ENCODE measurements around the gene EPHB1.

The EPHB1 gene

DNA sequence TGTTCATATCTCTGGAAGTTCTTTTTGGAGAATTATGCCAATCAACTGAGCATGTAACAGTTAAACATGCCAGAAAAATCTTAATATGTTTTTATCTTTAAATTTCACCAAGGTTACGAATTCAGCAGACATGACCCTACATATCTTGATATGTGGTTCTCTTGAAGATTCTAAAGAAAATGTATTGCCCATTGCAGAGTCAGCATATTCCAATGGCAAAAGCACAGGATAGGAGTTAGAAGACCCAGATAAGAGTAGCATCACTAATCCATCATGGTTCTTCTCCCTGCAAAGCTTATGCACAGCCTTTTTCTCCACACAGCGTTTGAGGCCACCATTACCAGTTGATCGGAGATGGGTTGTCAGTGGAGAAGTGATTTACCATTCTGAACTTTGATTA lies 402.8 kb downstream of the EPHB1 start:
- H3K27ac ChIP-seq = no peak overlapping the region
- H3K27me3 ChIP-seq = no peaks in the 10 kb centered on the region
- no peaks in the 10 kb centered on the region for H3K9me3 ChIP-seq
- TF ChIP-seq, protein P1, sequence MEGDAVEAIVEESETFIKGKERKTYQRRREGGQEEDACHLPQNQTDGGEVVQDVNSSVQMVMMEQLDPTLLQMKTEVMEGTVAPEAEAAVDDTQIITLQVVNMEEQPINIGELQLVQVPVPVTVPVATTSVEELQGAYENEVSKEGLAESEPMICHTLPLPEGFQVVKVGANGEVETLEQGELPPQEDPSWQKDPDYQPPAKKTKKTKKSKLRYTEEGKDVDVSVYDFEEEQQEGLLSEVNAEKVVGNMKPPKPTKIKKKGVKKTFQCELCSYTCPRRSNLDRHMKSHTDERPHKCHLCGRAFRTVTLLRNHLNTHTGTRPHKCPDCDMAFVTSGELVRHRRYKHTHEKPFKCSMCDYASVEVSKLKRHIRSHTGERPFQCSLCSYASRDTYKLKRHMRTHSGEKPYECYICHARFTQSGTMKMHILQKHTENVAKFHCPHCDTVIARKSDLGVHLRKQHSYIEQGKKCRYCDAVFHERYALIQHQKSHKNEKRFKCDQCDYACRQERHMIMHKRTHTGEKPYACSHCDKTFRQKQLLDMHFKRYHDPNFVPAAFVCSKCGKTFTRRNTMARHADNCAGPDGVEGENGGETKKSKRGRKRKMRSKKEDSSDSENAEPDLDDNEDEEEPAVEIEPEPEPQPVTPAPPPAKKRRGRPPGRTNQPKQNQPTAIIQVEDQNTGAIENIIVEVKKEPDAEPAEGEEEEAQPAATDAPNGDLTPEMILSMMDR (IDR thresholded peaks at IDR 0.05) = no peak
- H3K4me3 ChIP-seq (ENCODE audit: low read depth in 1 of 2, low read length in 1 of 2) = no peak overlapping the region
- no peaks in the 10 kb centered on the region for H3K4me1 ChIP-seq (ENCODE audit: control insufficient read depth in 1 of 2, insufficient read depth in 1 of 2, low read depth in 1 of 2, low read length in 1 of 2)
- no peaks in the 10 kb centered on the region for H3K36me3 ChIP-seq

DNA sequence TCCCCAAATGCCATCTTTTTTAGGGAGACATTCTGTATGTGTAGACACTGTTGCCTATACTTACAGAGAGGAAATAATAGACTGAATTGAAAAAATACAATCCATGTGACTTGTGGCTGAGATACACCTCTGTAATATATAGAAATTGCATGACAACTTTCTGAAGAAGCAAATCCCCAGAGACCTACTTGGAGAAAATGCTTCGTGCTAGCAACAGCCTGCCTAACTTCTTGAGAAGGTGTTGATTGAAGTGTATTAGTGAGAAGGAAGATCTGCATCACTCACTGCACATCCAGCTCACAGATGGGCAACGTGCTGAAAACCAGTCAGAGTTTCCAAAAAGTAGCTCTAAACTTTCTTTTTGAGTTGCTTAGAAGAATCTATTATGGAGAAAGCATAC lies 404.1 kb downstream of the EPHB1 start:
- H3K27me3 ChIP-seq = no peaks in the 10 kb centered on the region
- H3K4me1 ChIP-seq (ENCODE audit: control insufficient read depth in 1 of 2, insufficient read depth in 1 of 2, low read depth in 1 of 2, low read length in 1 of 2) = no peaks in the 10 kb centered on the region
- TF ChIP-seq, protein P1 (IDR thresholded peaks at IDR 0.05) = no peak
- no peaks in the 10 kb centered on the region for H3K36me3 ChIP-seq
- H3K9me3 ChIP-seq = no peaks in the 10 kb centered on the region
- no peak overlapping the region for H3K4me3 ChIP-seq (ENCODE audit: low read depth in 1 of 2, low read length in 1 of 2)
- no peak overlapping the region for H3K27ac ChIP-seq

DNA sequence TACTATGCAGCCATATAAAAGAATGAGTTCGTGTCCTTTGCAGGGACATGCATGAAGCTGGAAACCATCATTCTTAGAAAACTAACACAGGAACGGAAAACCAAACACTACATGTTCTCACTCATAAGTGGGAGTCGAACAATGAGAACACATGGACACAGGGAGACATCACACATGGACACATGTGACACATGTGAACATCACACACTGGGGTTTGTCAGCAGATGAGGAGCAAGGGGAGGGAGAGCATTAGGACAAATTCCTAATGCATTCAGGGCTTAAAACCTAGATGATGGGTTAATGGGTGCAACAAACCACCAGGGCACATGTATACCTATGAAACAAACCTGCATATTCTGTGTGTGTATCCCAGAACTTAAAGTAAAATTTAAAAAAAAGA lies 408.0 kb downstream of the EPHB1 start:
- Histone ChIP-seq H3K36me3 (no peaks in the 10 kb centered on the region), H3K27me3 (no peaks in the 10 kb centered on the region), H3K4me1 (ENCODE audit: control insufficient read depth in 1 of 2, insufficient read depth in 1 of 2, low read depth in 1 of 2, low read length in 1 of 2) (no peaks in the 10 kb centered on the region), H3K4me3 (ENCODE audit: low read depth in 1 of 2, low read length in 1 of 2) (no peak overlapping the region), H3K9me3 (no peaks in the 10 kb centered on the region), H3K27ac (no peak overlapping the region)
- TF ChIP-seq, protein P1 (IDR thresholded peaks at IDR 0.05) = no peak

DNA sequence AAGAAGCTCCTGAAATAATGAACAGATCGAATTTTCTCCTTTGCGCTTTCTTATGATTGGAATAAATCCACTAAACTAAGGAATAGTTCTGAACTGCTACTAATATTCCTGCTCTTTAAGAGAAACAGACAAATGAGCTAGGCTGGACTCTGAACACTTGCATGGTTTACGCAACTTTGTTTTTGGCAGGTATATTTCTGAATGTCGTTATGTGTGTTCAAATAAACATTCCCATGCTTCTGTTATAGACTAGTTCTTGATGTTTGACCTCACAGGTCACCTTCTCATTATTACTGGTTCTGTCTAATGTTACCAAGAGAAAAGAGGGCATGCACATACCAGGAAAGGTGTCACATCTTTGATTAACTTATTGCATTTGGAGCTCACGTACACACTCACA lies 418.2 kb downstream of the EPHB1 start:
- Histone ChIP-seq H3K27me3 (no peaks in the 10 kb centered on the region), H3K4me1 (ENCODE audit: control insufficient read depth in 1 of 2, insufficient read depth in 1 of 2, low read depth in 1 of 2, low read length in 1 of 2) (no peaks in the 10 kb centered on the region), H3K4me3 (ENCODE audit: low read depth in 1 of 2, low read length in 1 of 2) (no peak overlapping the region), H3K9me3 (no peaks in the 10 kb centered on the region), H3K36me3 (no peaks in the 10 kb centered on the region), H3K27ac (no peak overlapping the region)
- TF ChIP-seq, protein P1 (IDR thresholded peaks at IDR 0.05) = no peak

DNA sequence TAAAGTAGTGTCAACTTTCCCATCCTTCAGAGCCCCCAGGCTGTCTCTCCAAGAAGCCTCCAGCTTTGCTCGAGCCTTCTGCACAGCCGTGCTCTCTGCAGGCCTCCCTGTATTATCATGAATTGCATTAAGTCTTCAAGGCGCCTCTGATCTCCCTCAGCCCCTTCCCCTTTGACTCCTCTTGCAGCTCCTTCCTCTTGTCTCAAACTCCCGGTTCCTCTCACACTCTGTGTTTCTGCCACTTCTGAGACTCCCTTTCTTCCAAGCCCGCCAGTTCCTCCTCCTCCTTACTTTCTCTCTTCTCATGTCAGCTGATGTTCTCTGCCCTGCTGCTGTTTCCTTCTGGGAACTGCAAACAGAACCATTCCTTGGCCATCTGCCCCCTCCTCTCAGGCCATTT lies 418.8 kb downstream of the EPHB1 start:
- no peak overlapping the region for H3K4me3 ChIP-seq (ENCODE audit: low read depth in 1 of 2, low read length in 1 of 2)
- H3K4me1 ChIP-seq (ENCODE audit: control insufficient read depth in 1 of 2, insufficient read depth in 1 of 2, low read depth in 1 of 2, low read length in 1 of 2) = no peaks in the 10 kb centered on the region
- no peaks in the 10 kb centered on the region for H3K36me3 ChIP-seq
- H3K9me3 ChIP-seq = no peaks in the 10 kb centered on the region
- TF ChIP-seq, protein P1 (IDR thresholded peaks at IDR 0.05) = no peak
- H3K27me3 ChIP-seq = no peaks in the 10 kb centered on the region
- no peak overlapping the region for H3K27ac ChIP-seq

DNA sequence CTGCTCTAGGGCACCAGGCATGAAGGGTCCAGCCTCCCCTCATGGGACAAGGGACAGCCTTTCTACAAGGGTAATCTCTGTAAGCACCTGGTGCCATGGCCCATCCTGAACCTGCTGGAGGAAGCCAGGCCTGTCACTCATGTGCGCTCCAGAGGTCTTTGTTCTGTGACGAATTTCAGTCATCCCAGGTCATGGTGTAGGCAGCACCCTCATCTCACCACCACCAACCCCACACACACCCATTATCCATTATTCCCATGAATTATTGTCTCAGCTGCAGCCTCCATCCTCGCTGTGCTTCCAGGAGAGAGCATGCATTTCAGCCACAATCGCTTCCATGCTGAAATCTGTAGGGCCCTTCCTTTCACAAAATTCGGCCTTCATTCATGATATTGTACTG lies 419.3 kb downstream of the EPHB1 start:
- Histone ChIP-seq H3K9me3 (no peaks in the 10 kb centered on the region), H3K27me3 (no peaks in the 10 kb centered on the region), H3K4me1 (ENCODE audit: control insufficient read depth in 1 of 2, insufficient read depth in 1 of 2, low read depth in 1 of 2, low read length in 1 of 2) (no peaks in the 10 kb centered on the region), H3K36me3 (no peaks in the 10 kb centered on the region), H3K27ac (no peak overlapping the region), H3K4me3 (ENCODE audit: low read depth in 1 of 2, low read length in 1 of 2) (no peak overlapping the region)
- TF ChIP-seq, protein P1 (IDR thresholded peaks at IDR 0.05) = no peak

Data from neutrophil (primary cell).